Activated CD8-positive, alpha-beta T cell treated with anti-CD3 and anti-CD28 coated beads for 36 hours (primary cell): ENCODE measurements around the gene SORCS3. TPM values are rescaled to one million over a fixed set of nuclear protein-coding genes. Genes with fewer than 3 reads are reported as not detected.

ENCODE experiments used
- ATAC-seq: fragments of 200-7000 bp; cut with Tn5 transposase; one replicate; pipeline ENCODE4 v1.10.0; 2021; ENCODE audit warnings: mild to moderate bottlenecking, moderate library complexity
- CTCF ChIA-PET: fragments of 350-600 bp; sonication (Branson Sonifier 250); formaldehyde crosslinking; loops from one replicate; lab custom pipeline; 2021; ENCODE audit warnings: antibody characterized with exemption; lab: Charles Lee
- POLR2A ChIA-PET: fragments of 350-600 bp; sonication (Branson Sonifier 250); formaldehyde crosslinking; loops from one replicate; lab custom pipeline; 2021; ENCODE audit warnings: antibody characterized with exemption; lab: Charles Lee
- DNase-seq: peaks from one replicate; pipeline ENCODE4 v3.0.0-alpha.2; 2020
- H3K27ac Mint-ChIP-seq: one replicate; pipeline ENCODE4 v1.8.0; 2021; ENCODE audit warnings: mild to moderate bottlenecking, mixed read lengths
- H3K27me3 Mint-ChIP-seq: one replicate; pipeline ENCODE4 v1.8.0; 2021; ENCODE audit warnings: mixed read lengths
- H3K36me3 Mint-ChIP-seq: one replicate; pipeline ENCODE4 v1.8.0; 2021; ENCODE audit warnings: low read depth, mixed read lengths
- H3K4me1 Mint-ChIP-seq: one replicate; pipeline ENCODE4 v1.8.0; 2021; ENCODE audit warnings: low read depth, mixed read lengths
- H3K4me3 Mint-ChIP-seq: one replicate; pipeline ENCODE4 v1.8.0; 2021; ENCODE audit warnings: mild to moderate bottlenecking, moderate library complexity, mixed read lengths
- H3K9me3 Mint-ChIP-seq: one replicate; pipeline ENCODE4 v1.8.0; 2021; ENCODE audit warnings: mixed read lengths
- CTCF ChIP-seq: fragments of 200-600 bp; IDR thresholded peaks from one replicate; pipeline ENCODE4 v1.8.0; 2022; ENCODE audit warnings: antibody characterized with exemption, mild to moderate bottlenecking
- intact Hi-C: fragments of 100-400 bp; cut with micrococcal nuclease; formaldehyde crosslinking; loops from one replicate; pipeline ENCODE4 v1.10.0; 2022
- total RNA-seq, 2 experiments: library from RNA; stranded (reverse); gene quantifications; one replicate each; pipeline ENCODE4 v1.2.3, GENCODE V29; 2021

The SORCS3 gene
- not detected for total RNA-seq

- Mint-ChIP-seq H3K4me3 (no peak within 1 kb of the TSS), H3K27me3 (peaks cover 55% of the 10 kb centered on the region), H3K9me3 (no peaks in the 10 kb centered on the region), H3K4me1 (peaks cover 15% of the 10 kb centered on the region), H3K36me3 (no peaks in the 10 kb centered on the region), H3K27ac (no peak within 1 kb of the TSS)
- ATAC-seq (no peak), DNase-seq (no peak)
- ChIA-PET POLR2A (interaction anchor here (0.6 kb wide), 1 partner anchor 101 kb away, joined by 3 read pairs; no protein-coding TSS in a partner anchor), CTCF (interaction anchor here (1.0 kb wide), 1 partner anchor 22 kb away, joined by 3 read pairs; no protein-coding TSS in a partner anchor)
- TF ChIP-seq CTCF: no peak
- intact Hi-C loops: no loop called here
Measured at GRCh38 chr10:104641187-104641936, at the start of gene SORCS3. SORCS3 (plus strand) TSS chr10:104641290.

GRCh38 chr10:104591441-104591840 is 49.6 kb upstream of the SORCS3 start:
- intact Hi-C loops: no loop called here
- no peak overlapping the region for H3K27ac Mint-ChIP-seq
- ATAC-seq (no peak), DNase-seq (no peak)
- peaks cover 11% of the 10 kb centered on the region for H3K27me3 Mint-ChIP-seq
- no peak overlapping the region for H3K4me3 Mint-ChIP-seq
- peaks cover 13% of the 10 kb centered on the region for H3K4me1 Mint-ChIP-seq
- no peaks in the 10 kb centered on the region for H3K36me3 Mint-ChIP-seq
- CTCF ChIA-PET: interaction anchor here (1.7 kb wide), 1 partner anchor 12 kb away, joined by 8 read pairs; no protein-coding TSS in a partner anchor
- POLR2A ChIA-PET: no interaction called here
- no peak for TF ChIP-seq CTCF
- no peaks in the 10 kb centered on the region for H3K9me3 Mint-ChIP-seq

GRCh38 chr10:104601166-104601565 is 39.9 kb upstream of the SORCS3 start:
- CTCF ChIA-PET: no interaction called here
- DNase-seq: no peak
- TF ChIP-seq CTCF: no peak
- no peak for ATAC-seq
- POLR2A ChIA-PET: no interaction called here
- intact Hi-C loops: no loop called here
- H3K27ac Mint-ChIP-seq: no peak overlapping the region
- H3K27me3 Mint-ChIP-seq: peaks cover 18% of the 10 kb centered on the region
- H3K4me1 Mint-ChIP-seq: no peaks in the 10 kb centered on the region
- no peaks in the 10 kb centered on the region for H3K9me3 Mint-ChIP-seq
- no peaks in the 10 kb centered on the region for H3K36me3 Mint-ChIP-seq
- no peak overlapping the region for H3K4me3 Mint-ChIP-seq

GRCh38 chr10:104608091-104608828 is 32.8 kb upstream of the SORCS3 start:
- DNase-seq (no peak), ATAC-seq (no peak)
- ChIA-PET CTCF (interaction anchor here (1.0 to 2.1 kb wide), 4 partner anchors 11 to 317 kb away, joined by 3 to 12 read pairs (median 4); no protein-coding TSS in a partner anchor), POLR2A (no interaction called here)
- no peak overlapping the region for H3K4me3 Mint-ChIP-seq
- no peaks in the 10 kb centered on the region for H3K9me3 Mint-ChIP-seq
- no peak overlapping the region for H3K27ac Mint-ChIP-seq
- no peaks in the 10 kb centered on the region for H3K36me3 Mint-ChIP-seq
- no peak for TF ChIP-seq CTCF
- intact Hi-C loops: no loop called here
- no peaks in the 10 kb centered on the region for H3K4me1 Mint-ChIP-seq
- peaks cover 9% of the 10 kb centered on the region for H3K27me3 Mint-ChIP-seq
